ENCODE results near the gene TMEM72.
A peak's percentile ranks its signal among the peaks of the same experiment; 100 is the strongest.

Gene TMEM72

GRCh38 chr10:44921061-44921460, 9.9 kb downstream of the TMEM72 start:
- DNase-seq = no peak

- no peak for DNase-seq
Observed at GRCh38 chr10:44921506-44921905, 10.4 kb downstream of the TMEM72 start.

GRCh38 chr10:44922021-44922420, 10.9 kb downstream of the TMEM72 start:
- no peak for DNase-seq

- no peak for DNase-seq
Observed at GRCh38 chr10:44922796-44923545, 11.8 kb downstream of the TMEM72 start.

GRCh38 chr10:44923611-44924010, 12.5 kb downstream of the TMEM72 start:
- DNase-seq = no peak

GRCh38 chr10:44924261-44925040, 13.3 kb downstream of the TMEM72 start:
- no peak for DNase-seq

GRCh38 chr10:44925224-44925623, 14.1 kb downstream of the TMEM72 start:
- no peak for DNase-seq

GRCh38 chr10:44925811-44926750, 14.9 kb downstream of the TMEM72 start:
- DNase-seq = no peak

- DNase-seq = no peak
Observed at GRCh38 chr10:44926751-44927351, 15.7 kb downstream of the TMEM72 start.

- DNase-seq = no peak
Observed at GRCh38 chr10:44927352-44927751, 16.2 kb downstream of the TMEM72 start.

GRCh38 chr10:44928462-44928861, 17.3 kb downstream of the TMEM72 start:
- DNase-seq = no peak

GRCh38 chr10:44929356-44930255, 18.5 kb downstream of the TMEM72 start:
- DNase-seq = no peak

- DNase-seq = no peak
Observed at GRCh38 chr10:44930904-44931620, 19.9 kb downstream of the TMEM72 start.

GRCh38 chr10:44931621-44932516, 20.7 kb downstream of the TMEM72 start:
- DNase-seq = no peak

GRCh38 chr10:44932517-44933450, 21.6 kb downstream of the TMEM72 start:
- DNase-seq = peak; percentile 82

- no peak for DNase-seq
Observed at GRCh38 chr10:44933451-44934321, 22.5 kb downstream of the TMEM72 start.

GRCh38 chr10:44934416-44935200, 23.5 kb downstream of the TMEM72 start:
- DNase-seq = no peak
